HG02623 (cell line): Measurements from ENCODE around the gene CCNQ.

Source experiments
- ATAC-seq: cut with Tn5 transposase; IDR thresholded peaks from one replicate; pipeline ENCODE4 v1.9.1; 2021; ENCODE audit warnings: moderate library complexity; ENCODE audit not compliant: unreplicated experiment

The CCNQ gene

DNA sequence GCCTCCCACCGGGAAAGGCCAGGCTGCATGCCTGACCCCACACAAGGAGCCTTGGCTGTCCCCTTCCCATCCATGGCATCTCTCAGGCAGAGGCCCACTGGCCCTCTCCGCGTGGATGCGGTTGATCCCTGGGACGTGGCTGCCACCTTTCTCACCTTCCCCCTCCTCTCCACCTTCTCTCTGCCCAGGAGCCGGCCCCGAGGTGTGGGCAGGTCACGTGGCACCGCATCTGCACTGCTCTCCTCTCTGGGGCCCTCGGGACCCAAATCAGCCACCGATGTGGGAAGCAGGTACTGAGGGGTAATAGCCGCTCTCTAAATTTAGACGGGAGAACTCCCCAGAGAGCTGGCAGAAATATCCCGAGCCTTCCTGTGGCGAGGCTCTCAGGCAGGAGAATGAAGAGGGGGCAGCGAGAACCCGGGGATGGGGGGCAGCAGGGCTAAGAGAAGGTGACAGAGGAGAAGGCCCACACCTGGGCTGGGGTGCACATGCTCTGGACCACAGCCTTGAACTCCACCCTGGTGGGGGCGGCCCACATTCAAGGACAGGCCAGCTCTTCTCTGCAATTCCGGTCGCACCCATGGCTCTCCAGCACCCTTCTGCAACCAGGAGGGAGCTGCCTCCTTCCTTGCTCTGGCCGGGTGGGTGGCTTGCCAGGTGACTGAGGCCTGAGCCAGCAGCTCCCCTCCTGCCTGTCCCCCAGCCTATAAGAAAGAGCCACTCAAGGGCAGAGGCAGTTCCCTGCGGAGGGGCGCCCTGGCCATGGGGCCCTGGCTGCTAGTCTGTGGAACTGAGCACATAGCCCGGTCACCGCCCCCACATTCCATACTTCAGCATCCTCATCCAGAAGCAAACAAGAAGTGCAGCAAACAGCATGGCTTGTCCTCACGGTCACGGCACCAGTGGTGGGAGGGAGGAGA, 38.4 kb upstream of the CCNQ start:
- ATAC-seq: no peak

DNA sequence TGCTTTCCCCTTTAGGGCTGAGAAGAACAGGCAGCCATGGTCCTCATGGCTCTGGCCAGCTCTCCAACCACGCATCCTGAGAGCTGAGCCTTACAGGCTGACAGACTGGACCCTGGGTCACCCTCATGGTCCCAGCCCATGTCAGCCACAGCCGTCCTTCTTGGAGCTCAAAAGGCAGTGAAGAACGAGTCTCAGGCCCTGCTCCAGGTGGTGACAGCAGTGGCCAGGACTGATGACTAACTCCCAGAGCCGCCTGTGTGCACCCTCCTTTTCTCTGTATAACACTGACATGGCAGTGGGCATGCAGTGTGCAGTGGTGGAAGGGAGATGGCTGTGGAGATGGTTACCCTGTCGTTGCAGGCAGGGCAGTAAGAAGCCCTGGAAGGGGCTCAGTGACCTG, 37.8 kb upstream of the CCNQ start:
- ATAC-seq: no peak

DNA sequence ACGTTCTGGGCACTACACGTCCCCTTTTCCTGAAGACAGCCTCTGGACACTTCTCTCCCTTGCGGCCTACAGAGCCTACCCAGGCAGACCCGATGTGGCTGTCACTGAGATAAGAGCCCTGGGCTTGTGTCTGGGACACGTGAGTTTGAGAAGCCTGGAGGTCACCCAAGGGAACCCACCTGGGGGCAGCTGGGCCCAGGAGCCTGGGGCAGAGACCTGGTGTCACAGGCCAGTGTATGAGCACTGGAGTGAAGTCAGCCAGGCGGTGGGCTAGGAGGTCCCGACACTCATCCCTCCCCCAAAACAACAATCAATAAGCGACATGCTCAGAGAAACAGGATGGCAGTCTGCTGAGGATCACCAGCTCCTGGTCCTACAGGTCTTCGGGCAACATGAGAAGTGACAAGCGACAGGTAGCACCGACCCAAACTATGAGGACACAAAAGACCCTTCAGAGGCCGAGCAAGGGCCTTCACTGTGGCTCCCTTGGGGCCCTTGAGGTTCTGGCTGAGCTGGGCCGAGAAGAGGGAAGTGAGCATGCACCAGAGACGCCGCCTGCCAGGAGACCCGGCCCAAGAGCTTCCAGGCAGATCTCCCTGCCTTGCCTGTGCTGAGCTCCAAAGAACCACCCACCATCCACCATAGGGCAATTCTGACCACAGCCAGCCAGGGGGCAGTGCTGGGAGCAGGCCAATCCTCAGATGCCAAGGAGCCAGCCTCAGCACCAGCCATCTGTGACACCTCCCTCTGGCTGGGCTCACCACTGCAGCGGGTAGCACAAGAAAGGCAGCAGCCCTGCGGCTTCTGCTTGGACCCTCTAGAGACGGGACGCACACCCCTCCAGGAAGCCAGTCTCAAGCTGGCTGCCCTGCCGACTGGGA, 37.1 kb upstream of the CCNQ start:
- no peak for ATAC-seq

DNA sequence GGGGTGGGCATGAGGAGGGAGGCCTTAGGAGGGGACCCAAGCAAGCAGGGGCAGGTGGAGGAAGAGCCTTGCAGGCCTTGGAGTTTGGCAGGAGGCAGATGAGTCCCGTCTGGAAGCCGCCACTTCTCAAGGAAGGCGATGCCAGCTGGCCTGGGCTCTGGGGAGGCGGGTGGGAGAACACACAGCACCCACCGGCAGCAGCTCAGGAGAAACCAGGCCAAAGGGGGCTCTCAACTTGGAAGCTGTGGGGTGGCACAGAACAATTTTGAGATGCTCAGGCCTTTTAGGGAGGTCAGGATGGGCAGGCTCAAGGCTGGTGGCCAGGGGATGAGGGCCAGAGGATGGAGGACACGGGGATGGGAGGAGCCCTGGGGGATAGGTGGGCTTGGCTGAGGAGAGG, 36.4 kb upstream of the CCNQ start:
- ATAC-seq: no peak

- ATAC-seq: no peak
Observed at GRCh38 chrX:153634832-153635231, 35.9 kb upstream of the CCNQ start.

DNA sequence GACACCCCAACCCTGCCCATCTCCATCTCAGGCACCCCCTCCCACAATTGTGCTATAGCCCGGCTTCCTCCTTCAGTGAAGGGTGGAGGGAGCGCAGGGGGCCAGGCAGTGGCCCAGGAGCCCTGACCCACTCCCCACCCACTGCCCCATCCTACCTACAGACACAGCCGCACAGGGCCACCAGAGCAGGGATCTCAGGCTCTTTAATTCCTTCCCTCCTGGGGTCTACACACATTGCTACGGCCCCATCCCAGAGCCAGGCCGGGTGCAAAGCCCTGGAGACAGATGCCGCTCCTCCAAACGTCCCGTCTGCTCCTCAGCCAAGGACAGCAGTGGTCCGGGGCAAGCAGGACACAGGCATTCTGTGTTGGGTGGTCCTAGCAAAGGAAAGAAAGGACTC, 35.3 kb upstream of the CCNQ start:
- no peak for ATAC-seq

DNA sequence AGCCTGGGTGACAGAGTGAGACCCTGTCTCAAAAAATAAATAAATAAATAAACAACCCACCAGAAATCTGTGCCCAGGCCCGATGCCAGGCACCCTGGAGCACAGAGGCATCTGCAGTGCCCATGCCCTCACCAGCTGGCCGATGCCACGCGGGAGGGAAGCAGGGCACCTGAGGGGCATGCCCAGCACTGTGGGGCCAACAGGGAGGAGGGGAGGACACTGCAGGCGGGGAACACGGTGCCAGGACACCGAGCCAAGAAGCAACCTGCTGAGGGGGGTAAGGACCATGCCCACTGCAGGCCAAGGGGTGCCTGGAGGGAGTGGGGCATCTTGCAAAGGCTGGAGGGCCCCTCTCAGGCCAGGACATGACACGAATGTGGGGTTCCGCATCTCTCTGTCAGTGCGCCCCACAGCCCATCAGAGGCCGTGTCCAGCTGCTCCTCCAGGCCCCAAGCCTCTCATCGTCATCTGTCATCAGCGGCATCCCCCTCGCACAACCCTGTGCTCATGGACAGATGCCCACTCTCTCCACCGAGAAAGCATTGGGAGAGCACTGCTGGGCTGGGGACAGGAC, 34.8 kb upstream of the CCNQ start:
- ATAC-seq: no peak

- no peak for ATAC-seq
Observed at GRCh38 chrX:153633048-153633447, 34.1 kb upstream of the CCNQ start.

DNA sequence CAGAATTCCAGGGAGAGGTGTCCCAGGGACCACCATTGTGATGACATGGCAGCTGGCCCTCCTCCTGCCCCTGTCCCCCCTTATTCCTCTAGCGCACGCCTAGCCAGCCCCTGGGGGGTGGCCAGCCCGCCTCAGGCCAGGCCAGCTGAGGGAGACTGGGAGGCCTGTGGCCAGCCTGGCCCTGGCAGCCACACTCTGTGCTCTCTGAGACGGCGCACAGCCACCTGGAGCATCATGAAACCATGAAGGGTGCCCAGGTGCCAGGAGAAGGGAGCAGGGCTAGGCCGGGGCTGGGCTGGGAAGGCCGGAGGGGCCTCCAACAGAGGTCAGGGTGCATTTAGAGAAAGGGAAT, 33.6 kb upstream of the CCNQ start:
- ATAC-seq: no peak

GRCh38 chrX:153631907-153632594, 33.1 kb upstream of the CCNQ start:
- ATAC-seq: no peak

GRCh38 chrX:153631346-153631745, 32.4 kb upstream of the CCNQ start:
- ATAC-seq: no peak

GRCh38 chrX:153628665-153629064, 29.7 kb upstream of the CCNQ start:
- ATAC-seq: no peak

- ATAC-seq: no peak
Observed at GRCh38 chrX:153628129-153628528, 29.2 kb upstream of the CCNQ start.

- no peak for ATAC-seq
Observed at GRCh38 chrX:153627675-153628111, 28.8 kb upstream of the CCNQ start.

GRCh38 chrX:153626863-153627674, 28.1 kb upstream of the CCNQ start:
- no peak for ATAC-seq

GRCh38 chrX:153626025-153626633, 27.2 kb upstream of the CCNQ start:
- no peak for ATAC-seq

- no peak for ATAC-seq
Observed at GRCh38 chrX:153625271-153626024, 26.5 kb upstream of the CCNQ start.

DNA sequence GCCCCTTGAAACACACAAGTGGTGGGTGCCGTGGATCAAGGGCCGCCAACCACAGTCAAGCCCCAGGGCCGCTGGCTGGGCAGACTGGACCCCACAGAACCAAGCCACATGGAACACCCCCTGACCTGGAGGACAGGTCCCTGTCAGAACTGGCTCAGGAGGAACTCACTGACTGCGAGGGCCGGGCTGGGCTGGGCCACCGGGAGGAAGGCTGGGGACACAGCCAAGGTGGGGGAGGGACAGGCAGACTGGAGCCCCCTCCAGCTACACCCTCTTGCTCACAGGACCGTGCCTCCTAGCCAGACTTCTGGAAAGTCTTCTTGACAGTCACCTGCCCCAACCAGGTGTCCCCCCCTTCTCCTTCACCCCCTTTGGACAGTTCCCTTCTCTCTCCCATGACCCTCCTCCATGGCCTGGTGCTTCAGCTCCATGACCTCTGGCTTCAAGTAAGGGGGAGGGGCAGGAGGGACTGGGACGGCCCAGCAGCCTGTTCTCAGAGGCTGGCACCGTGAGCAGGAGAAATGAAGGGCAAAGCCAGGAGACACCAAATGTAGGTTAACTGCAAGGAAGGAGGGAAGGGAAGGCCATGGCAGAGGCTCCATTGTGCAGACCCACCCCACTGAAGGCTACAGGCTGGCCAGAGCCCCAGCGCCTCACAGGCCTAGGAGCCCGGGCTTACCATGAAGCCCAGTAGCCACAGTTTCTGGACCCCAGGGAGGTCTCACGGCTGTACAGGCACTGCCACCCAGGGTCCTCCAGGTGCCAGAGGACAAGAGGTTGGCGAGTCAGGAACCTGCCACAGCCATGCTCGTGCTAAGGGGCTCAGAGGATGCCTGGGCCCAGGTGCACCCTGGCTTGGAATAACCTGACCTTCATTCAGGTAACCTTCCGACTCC, 25.5 kb upstream of the CCNQ start:
- no peak for ATAC-seq
